GM12892 (cell line): Measurements from ENCODE around the gene SPATA2L.

Experiments
- POLR2A ChIP-seq: IDR thresholded peaks from 2 replicates; pipeline ENCODE4 v1.6.1; 2011; ENCODE audit warnings: low read depth, low read length, control low read depth
- POLR2AphosphoS5 ChIP-seq: IDR thresholded peaks from 2 replicates; pipeline ENCODE4 v1.6.1; 2011; ENCODE audit warnings: low read depth, low read length, control low read depth

DNA sequence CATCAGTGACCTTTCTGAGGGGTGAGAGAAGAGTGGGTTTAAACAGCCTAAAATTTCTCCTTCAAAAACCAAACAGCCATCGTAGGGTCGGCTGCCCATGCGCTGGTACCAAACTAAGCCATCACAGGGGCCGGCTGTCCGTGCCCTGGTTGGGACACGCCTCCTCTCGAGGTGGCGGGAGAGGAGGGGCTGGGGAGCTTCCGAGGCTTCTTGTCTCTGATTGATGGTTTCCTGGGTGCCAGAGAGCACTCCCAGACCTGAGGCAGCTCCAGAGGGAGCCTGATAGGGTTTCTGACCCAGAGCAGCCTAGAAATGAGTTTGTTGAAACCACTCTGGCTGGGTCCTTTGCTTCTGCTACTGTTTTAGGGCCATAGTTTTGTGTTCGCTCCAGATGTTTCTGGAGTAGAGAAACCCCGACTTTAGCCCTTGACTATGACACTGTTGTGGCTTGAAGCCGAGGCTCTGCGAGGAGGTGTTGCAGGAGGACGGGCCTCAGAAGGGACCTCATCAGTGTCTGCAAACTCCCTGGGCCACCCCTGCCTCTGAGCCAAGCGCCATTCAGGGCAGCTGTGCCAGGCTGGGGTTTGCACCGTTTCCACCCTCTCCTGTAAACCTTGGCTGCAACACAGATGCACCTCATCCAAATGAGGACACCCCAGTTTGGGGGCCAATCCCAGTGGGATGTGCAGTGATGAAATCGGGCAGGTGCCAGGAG is 26.1 kb upstream of the SPATA2L start:
- TF ChIP-seq POLR2A (peak; percentile 41; the same call in 1 of the 2 replicates), POLR2AphosphoS5 (no peak)
